Liver (tissue), 9 donors: ENCODE measurements around the gene TRIM69. TPM values are rescaled to one million over a fixed set of nuclear protein-coding genes. Genes with fewer than 3 reads are reported as not detected.
A peak's percentile ranks its signal among the peaks of the same experiment; 100 is the strongest.

ENCODE experiments used
- DNase-seq: peaks from one replicate; pipeline ENCODE4 v3.0.0-alpha.2; 2017; ENCODE audit warnings: low spot score
- H3K27ac ChIP-seq, 2 donors: one replicate each; pipeline ENCODE4 v1.7.0; 2013; ENCODE audit warnings: inconsistent platforms in 2 of 2, low read length in 2 of 2, control low read depth in 1 of 2, low read depth in 1 of 2, mild to moderate bottlenecking in 1 of 2
- H3K27me3 ChIP-seq, 4 donors: one replicate each; pipeline versions ENCODE4 v1.6.1 to v1.7.0; 2013; ENCODE audit warnings: low read length in 3 of 4, inconsistent platforms in 1 of 4, mild to moderate bottlenecking in 1 of 4, moderate library complexity in 1 of 4; ENCODE audit not compliant: control insufficient read depth in 4 of 4, insufficient read depth in 4 of 4
- H3K36me3 ChIP-seq, 4 donors: one replicate each; pipeline versions ENCODE4 v1.6.1 to v1.7.0; 2013; ENCODE audit warnings: low read length in 3 of 4, mild to moderate bottlenecking in 3 of 4, low read depth in 1 of 4, moderate library complexity in 1 of 4; ENCODE audit not compliant: control insufficient read depth in 4 of 4, insufficient read depth in 3 of 4
- H3K4me1 ChIP-seq, 4 donors: one replicate each; pipeline versions ENCODE4 v1.6.1 to v1.7.0; 2013; ENCODE audit warnings: low read length in 3 of 4, mild to moderate bottlenecking in 3 of 4, moderate library complexity in 1 of 4; ENCODE audit not compliant: control insufficient read depth in 4 of 4, insufficient read depth in 4 of 4
- H3K4me3 ChIP-seq, 3 donors: one replicate each; pipeline versions ENCODE4 v1.6.1 to v1.7.0; 2013; ENCODE audit warnings: low read length in 3 of 3, control low read depth in 1 of 3, low read depth in 1 of 3, mild to moderate bottlenecking in 1 of 3
- H3K9ac ChIP-seq, 2 donors: one replicate each; pipeline ENCODE4 v1.7.0; 2013; ENCODE audit warnings: low read length in 2 of 2, mild to moderate bottlenecking in 2 of 2, moderate library complexity in 2 of 2, control low read depth in 1 of 2, low read depth in 1 of 2
- H3K9me3 ChIP-seq, 4 donors: one replicate each; pipeline versions ENCODE4 v1.6.1 to v1.7.0; 2013; ENCODE audit warnings: low read length in 3 of 4; ENCODE audit not compliant: control insufficient read depth in 4 of 4
- EGR1 ChIP-seq, 2 donors: IDR thresholded peaks; 2 replicates each; pipeline ENCODE4 v1.6.1; 2016 to 2018; ENCODE audit warnings: antibody characterized with exemption in 2 of 2, low read depth in 2 of 2
- FOXA1 ChIP-seq: IDR thresholded peaks from 2 replicates; pipeline ENCODE4 v1.6.1; 2016; ENCODE audit warnings: antibody characterized with exemption
- FOXA2 ChIP-seq: IDR thresholded peaks from 2 replicates; pipeline ENCODE4 v1.6.1; 2016; ENCODE audit warnings: antibody characterized with exemption
- GABPA ChIP-seq, 2 donors: IDR thresholded peaks in 1 of 2; conservative IDR thresholded peaks in 1 of 2; 2 replicates each; pipeline ENCODE4 v1.6.1; 2016; ENCODE audit warnings: antibody characterized with exemption in 2 of 2, mild to moderate bottlenecking in 1 of 2, moderate library complexity in 1 of 2
- HNF4A ChIP-seq, 2 donors: conservative IDR thresholded peaks; 2 replicates each; pipeline ENCODE4 v1.6.1; 2016; ENCODE audit warnings: antibody characterized with exemption in 2 of 2, mild to moderate bottlenecking in 2 of 2
- HNF4G ChIP-seq: IDR thresholded peaks from 2 replicates; pipeline ENCODE4 v1.6.1; 2016; ENCODE audit warnings: antibody characterized with exemption
- NR2F2 ChIP-seq: IDR thresholded peaks from 2 replicates; pipeline ENCODE4 v1.6.1; 2016; ENCODE audit warnings: antibody characterized with exemption
- RAD21 ChIP-seq, 2 donors: IDR thresholded peaks; 2 replicates each; pipeline ENCODE4 v1.6.1; 2016; ENCODE audit warnings: antibody characterized with exemption in 2 of 2, mild to moderate bottlenecking in 2 of 2
- RXRA ChIP-seq, 2 donors: IDR thresholded peaks; 2 replicates each; pipeline ENCODE4 v1.6.1; 2017 to 2018; ENCODE audit warnings: antibody characterized with exemption in 2 of 2, mild to moderate bottlenecking in 1 of 2
- SP1 ChIP-seq: IDR thresholded peaks from 2 replicates; pipeline ENCODE4 v1.6.1; 2018; ENCODE audit warnings: antibody characterized with exemption, mild to moderate bottlenecking
- TAF1 ChIP-seq: conservative IDR thresholded peaks from 2 replicates; pipeline ENCODE4 v1.6.1; 2016; ENCODE audit warnings: antibody characterized with exemption, mild to moderate bottlenecking
- YY1 ChIP-seq: IDR thresholded peaks from 2 replicates; pipeline ENCODE4 v1.6.1; 2016; ENCODE audit warnings: antibody characterized with exemption, mild to moderate bottlenecking
- WGBS: extraction: QIAGEN DNeasy Blood & Tissue Kit; methylation state at CpG from one replicate; pipeline ENCODE4 v1.1.7; 2013; 5-methylcytosine and 5-hydroxymethylcytosine counted together
- polyA plus RNA-seq, 2 donors: library from polyadenylated mRNA; stranded (reverse) in 1 of 2; unstranded in 1 of 2; fragments of 200-250 nt in 1 of 2; fragments of >200 nt in 1 of 2; fragmentation: Nextera tagmentation in 1 of 2; extraction: Ambion mirVana in 1 of 2; gene quantifications; one replicate each; pipeline versions ENCODE4 v1.2.1 to v1.2.3, GENCODE V29; 2013 to 2015
- total RNA-seq, 2 donors: library from RNA; depleted of rRNA; stranded (reverse); fragments of >200 nt; gene quantifications; one replicate each; pipeline ENCODE4 v1.2.3, GENCODE V29; 2014
- TF ChIP-seq, protein P1 (sequence below): IDR thresholded peaks from 2 replicates; pipeline ENCODE4 v1.6.1; 2016; ENCODE audit warnings: antibody characterized with exemption
- TF ChIP-seq, protein P2 (sequence below): IDR thresholded peaks from 2 replicates; pipeline ENCODE4 v1.6.1; 2016; ENCODE audit warnings: antibody characterized with exemption, mild to moderate bottlenecking
- TF ChIP-seq, protein P3 (sequence below): IDR thresholded peaks from 2 replicates; pipeline ENCODE4 v1.6.1; 2016; ENCODE audit warnings: antibody characterized with exemption
- TF ChIP-seq, protein P4 (sequence below): IDR thresholded peaks from 2 replicates; pipeline ENCODE4 v1.6.1; 2016; ENCODE audit warnings: antibody characterized with exemption
- TF ChIP-seq, protein P5 (sequence below): fragments of 150-350 bp; IDR thresholded peaks from 2 replicates; pipeline ENCODE4 v1.5.1; 2017; ENCODE audit warnings: improper control_type of control experiment, low read depth, low read length; ENCODE audit not compliant: missing input control
- donor health status: healthy.
- donor health status: healthy.
- donor health status: healthy.
- donor health status: healthy.
- donor health status: healthy.

The TRIM69 gene
- total and polyA plus RNA-seq, 4 donors: 3.6 to 10.0 (median 5.3) TPM

DNA sequence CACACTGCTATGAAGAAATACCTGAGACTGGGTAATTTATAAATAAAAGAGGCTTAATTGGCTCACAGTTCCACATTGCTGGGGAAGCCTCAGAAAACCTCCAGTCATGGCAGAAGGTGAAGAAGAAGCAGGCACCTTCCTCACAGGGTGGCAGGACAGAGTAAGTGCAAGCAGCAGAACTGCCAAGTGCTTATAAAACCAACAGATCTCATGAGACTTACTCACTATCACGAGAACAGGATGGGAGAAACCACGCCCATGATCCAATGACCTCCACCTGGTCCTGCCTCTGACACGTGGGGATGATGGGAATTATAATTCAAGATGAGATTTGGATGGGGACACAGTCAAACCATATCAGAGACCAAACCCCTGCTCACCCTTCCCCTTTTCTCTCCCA is 75.0 kb downstream of the TRIM69 start:
- WGBS: 27% methylated on average over 3 of the region's 3 CpGs
- Histone ChIP-seq H3K36me3 (no peaks in the 10 kb centered on the region), H3K4me1 (peaks cover 0 to 30% (median 17%) of the 10 kb centered on the region in 4 donors), H3K9ac (peak overlapping the region in 1 of 2 donors; percentile 14), H3K9me3 (no peaks in the 10 kb centered on the region), H3K27me3 (no peaks in the 10 kb centered on the region), H3K27ac (peak overlapping the region; percentile 75 to 93), H3K4me3 (no peak overlapping the region)
- TF ChIP-seq, protein P1, sequence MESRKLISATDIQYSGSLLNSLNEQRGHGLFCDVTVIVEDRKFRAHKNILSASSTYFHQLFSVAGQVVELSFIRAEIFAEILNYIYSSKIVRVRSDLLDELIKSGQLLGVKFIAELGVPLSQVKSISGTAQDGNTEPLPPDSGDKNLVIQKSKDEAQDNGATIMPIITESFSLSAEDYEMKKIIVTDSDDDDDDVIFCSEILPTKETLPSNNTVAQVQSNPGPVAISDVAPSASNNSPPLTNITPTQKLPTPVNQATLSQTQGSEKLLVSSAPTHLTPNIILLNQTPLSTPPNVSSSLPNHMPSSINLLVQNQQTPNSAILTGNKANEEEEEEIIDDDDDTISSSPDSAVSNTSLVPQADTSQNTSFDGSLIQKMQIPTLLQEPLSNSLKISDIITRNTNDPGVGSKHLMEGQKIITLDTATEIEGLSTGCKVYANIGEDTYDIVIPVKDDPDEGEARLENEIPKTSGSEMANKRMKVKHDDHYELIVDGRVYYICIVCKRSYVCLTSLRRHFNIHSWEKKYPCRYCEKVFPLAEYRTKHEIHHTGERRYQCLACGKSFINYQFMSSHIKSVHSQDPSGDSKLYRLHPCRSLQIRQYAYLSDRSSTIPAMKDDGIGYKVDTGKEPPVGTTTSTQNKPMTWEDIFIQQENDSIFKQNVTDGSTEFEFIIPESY: peak; percentile 98
- TF ChIP-seq, protein P2, sequence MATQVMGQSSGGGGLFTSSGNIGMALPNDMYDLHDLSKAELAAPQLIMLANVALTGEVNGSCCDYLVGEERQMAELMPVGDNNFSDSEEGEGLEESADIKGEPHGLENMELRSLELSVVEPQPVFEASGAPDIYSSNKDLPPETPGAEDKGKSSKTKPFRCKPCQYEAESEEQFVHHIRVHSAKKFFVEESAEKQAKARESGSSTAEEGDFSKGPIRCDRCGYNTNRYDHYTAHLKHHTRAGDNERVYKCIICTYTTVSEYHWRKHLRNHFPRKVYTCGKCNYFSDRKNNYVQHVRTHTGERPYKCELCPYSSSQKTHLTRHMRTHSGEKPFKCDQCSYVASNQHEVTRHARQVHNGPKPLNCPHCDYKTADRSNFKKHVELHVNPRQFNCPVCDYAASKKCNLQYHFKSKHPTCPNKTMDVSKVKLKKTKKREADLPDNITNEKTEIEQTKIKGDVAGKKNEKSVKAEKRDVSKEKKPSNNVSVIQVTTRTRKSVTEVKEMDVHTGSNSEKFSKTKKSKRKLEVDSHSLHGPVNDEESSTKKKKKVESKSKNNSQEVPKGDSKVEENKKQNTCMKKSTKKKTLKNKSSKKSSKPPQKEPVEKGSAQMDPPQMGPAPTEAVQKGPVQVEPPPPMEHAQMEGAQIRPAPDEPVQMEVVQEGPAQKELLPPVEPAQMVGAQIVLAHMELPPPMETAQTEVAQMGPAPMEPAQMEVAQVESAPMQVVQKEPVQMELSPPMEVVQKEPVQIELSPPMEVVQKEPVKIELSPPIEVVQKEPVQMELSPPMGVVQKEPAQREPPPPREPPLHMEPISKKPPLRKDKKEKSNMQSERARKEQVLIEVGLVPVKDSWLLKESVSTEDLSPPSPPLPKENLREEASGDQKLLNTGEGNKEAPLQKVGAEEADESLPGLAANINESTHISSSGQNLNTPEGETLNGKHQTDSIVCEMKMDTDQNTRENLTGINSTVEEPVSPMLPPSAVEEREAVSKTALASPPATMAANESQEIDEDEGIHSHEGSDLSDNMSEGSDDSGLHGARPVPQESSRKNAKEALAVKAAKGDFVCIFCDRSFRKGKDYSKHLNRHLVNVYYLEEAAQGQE: no peak
- TF ChIP-seq NR2F2 (no peak), TAF1 (no peak)
- TF ChIP-seq, protein P3, sequence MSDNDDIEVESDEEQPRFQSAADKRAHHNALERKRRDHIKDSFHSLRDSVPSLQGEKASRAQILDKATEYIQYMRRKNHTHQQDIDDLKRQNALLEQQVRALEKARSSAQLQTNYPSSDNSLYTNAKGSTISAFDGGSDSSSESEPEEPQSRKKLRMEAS: no peak
- DNase-seq: no peak

DNA sequence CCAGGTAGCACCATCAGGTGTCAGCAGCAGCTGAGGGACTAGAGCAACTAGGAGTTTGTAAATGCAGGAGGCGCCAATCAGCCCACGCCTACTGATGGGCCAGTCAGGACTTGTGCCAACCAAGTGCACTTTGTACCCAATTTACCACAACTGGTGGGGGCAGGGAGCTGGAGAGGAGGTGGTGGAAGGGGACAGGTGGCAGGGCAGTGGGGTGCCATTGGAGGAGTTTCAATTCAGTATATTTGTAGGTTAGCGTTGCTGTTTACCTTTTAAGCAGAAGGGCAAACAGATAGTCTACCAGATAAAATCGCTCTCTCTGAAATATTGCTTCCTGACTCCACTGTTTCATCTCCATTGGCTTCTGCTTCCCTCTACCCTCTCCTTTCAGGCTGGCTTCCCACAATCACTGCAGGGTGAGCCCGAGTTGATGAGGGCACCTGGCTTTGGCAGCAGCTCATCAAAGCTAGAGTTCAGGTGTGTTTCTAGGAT is 75.7 kb downstream of the TRIM69 start:
- Histone ChIP-seq H3K9me3 (no peaks in the 10 kb centered on the region), H3K27ac (peak overlapping the region; percentile 75 to 93), H3K4me1 (peaks cover 0 to 30% (median 17%) of the 10 kb centered on the region in 4 donors), H3K9ac (peak overlapping the region; percentile 39 to 53), H3K27me3 (no peaks in the 10 kb centered on the region), H3K36me3 (no peaks in the 10 kb centered on the region), H3K4me3 (no peak overlapping the region)
- WGBS: 19% methylated on average over 5 of the region's 5 CpGs
- peak; percentile 60 for DNase-seq
- TF ChIP-seq, protein P3: peak; percentile 81
- peak; percentile 77 for TF ChIP-seq FOXA1
- TF ChIP-seq RXRA (IDR thresholded peaks at IDR 0.05): peak; percentile 79 to 89
- TF ChIP-seq HNF4A (conservative IDR thresholded peaks at IDR 0.05): peak; percentile 97 to 98
- TF ChIP-seq HNF4G: peak; percentile 98
- peak; percentile 90 for TF ChIP-seq YY1
- no peak for TF ChIP-seq GABPA (IDR thresholded peaks at IDR 0.05 in 1 of 2, conservative IDR thresholded peaks at IDR 0.05 in 1 of 2)
- TF ChIP-seq, protein P1: no peak
- TF ChIP-seq RAD21 (IDR thresholded peaks at IDR 0.05): peak; percentile 76 to 80
- TF ChIP-seq, protein P4, sequence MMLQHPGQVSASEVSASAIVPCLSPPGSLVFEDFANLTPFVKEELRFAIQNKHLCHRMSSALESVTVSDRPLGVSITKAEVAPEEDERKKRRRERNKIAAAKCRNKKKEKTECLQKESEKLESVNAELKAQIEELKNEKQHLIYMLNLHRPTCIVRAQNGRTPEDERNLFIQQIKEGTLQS: no peak
- TF ChIP-seq NR2F2: no peak
- TF ChIP-seq, protein P2: peak; percentile 67
- TF ChIP-seq FOXA2: peak; percentile 67
- TF ChIP-seq TAF1: peak; percentile 26
- TF ChIP-seq SP1: peak; percentile 97
- TF ChIP-seq, protein P5, sequence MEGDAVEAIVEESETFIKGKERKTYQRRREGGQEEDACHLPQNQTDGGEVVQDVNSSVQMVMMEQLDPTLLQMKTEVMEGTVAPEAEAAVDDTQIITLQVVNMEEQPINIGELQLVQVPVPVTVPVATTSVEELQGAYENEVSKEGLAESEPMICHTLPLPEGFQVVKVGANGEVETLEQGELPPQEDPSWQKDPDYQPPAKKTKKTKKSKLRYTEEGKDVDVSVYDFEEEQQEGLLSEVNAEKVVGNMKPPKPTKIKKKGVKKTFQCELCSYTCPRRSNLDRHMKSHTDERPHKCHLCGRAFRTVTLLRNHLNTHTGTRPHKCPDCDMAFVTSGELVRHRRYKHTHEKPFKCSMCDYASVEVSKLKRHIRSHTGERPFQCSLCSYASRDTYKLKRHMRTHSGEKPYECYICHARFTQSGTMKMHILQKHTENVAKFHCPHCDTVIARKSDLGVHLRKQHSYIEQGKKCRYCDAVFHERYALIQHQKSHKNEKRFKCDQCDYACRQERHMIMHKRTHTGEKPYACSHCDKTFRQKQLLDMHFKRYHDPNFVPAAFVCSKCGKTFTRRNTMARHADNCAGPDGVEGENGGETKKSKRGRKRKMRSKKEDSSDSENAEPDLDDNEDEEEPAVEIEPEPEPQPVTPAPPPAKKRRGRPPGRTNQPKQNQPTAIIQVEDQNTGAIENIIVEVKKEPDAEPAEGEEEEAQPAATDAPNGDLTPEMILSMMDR: peak; percentile 23
- peak in 1 of 2 donors; percentile 65 for TF ChIP-seq EGR1 (IDR thresholded peaks at IDR 0.05; ENCODE audit: low read depth in 2 of 2)
